Glutamatergic neuron (in vitro differentiated cells): ENCODE results near the gene SYS1. TPM values are rescaled to one million over a fixed set of nuclear protein-coding genes. Genes with fewer than 3 reads are reported as not detected.

Experiments used
- DNase-seq: peaks from one replicate; pipeline ENCODE4 v3.0.0; 2022
- H3K27ac Mint-ChIP-seq: one replicate; pipeline ENCODE4 v1.8.0; 2020; ENCODE audit warnings: mild to moderate bottlenecking, mixed read lengths, inconsistent platforms; ENCODE audit not compliant: unreplicated experiment
- H3K27me3 Mint-ChIP-seq: one replicate; pipeline ENCODE4 v1.8.0; 2020; ENCODE audit warnings: mild to moderate bottlenecking, moderate library complexity, mixed read lengths, inconsistent platforms; ENCODE audit not compliant: unreplicated experiment
- H3K36me3 Mint-ChIP-seq: one replicate; pipeline ENCODE4 v1.8.0; 2020; ENCODE audit warnings: mild to moderate bottlenecking, mixed read lengths, inconsistent platforms; ENCODE audit not compliant: unreplicated experiment
- H3K4me1 Mint-ChIP-seq: one replicate; pipeline ENCODE4 v1.8.0; 2020; ENCODE audit warnings: mild to moderate bottlenecking, low read depth, mixed read lengths, inconsistent platforms; ENCODE audit not compliant: unreplicated experiment
- H3K4me3 Mint-ChIP-seq: one replicate; pipeline ENCODE4 v1.8.0; 2020; ENCODE audit warnings: mild to moderate bottlenecking, mixed read lengths, inconsistent platforms; ENCODE audit not compliant: unreplicated experiment
- H3K9me3 Mint-ChIP-seq: one replicate; pipeline ENCODE4 v1.8.0; 2020; ENCODE audit warnings: mild to moderate bottlenecking, moderate library complexity, mixed read lengths, inconsistent platforms; ENCODE audit not compliant: unreplicated experiment
- total RNA-seq: library from RNA; stranded (reverse); fragmentation: NEBNext Ultra II Directional; extraction: Animal tissue kit (Norgen Biotek cat#: 25700); gene quantifications from one replicate; pipeline ENCODE4 v1.2.1, GENCODE V29; 2021; ENCODE audit not compliant: unreplicated experiment
- TF ChIP-seq, protein P1 (sequence below): fragments of 200-600 bp; sonication (generic); IDR thresholded peaks from one replicate; pipeline ENCODE4 v1.5.0; 2021; ENCODE audit not compliant: partially characterized antibody, unreplicated experiment

SYS1 gene
- total RNA-seq, 1 donor from 2014 or later = 17.7 TPM

GRCh38 chr20:45339799-45340198 lies 23.2 kb upstream of the SYS1 start:
- DNase-seq = no peak
- H3K27ac Mint-ChIP-seq = no peak overlapping the region
- peaks cover 5% of the 10 kb centered on the region for H3K27me3 Mint-ChIP-seq
- H3K4me1 Mint-ChIP-seq = peaks cover 1% of the 10 kb centered on the region
- H3K9me3 Mint-ChIP-seq = peaks cover 5% of the 10 kb centered on the region
- TF ChIP-seq, protein P1, sequence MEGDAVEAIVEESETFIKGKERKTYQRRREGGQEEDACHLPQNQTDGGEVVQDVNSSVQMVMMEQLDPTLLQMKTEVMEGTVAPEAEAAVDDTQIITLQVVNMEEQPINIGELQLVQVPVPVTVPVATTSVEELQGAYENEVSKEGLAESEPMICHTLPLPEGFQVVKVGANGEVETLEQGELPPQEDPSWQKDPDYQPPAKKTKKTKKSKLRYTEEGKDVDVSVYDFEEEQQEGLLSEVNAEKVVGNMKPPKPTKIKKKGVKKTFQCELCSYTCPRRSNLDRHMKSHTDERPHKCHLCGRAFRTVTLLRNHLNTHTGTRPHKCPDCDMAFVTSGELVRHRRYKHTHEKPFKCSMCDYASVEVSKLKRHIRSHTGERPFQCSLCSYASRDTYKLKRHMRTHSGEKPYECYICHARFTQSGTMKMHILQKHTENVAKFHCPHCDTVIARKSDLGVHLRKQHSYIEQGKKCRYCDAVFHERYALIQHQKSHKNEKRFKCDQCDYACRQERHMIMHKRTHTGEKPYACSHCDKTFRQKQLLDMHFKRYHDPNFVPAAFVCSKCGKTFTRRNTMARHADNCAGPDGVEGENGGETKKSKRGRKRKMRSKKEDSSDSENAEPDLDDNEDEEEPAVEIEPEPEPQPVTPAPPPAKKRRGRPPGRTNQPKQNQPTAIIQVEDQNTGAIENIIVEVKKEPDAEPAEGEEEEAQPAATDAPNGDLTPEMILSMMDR = no peak
- no peaks in the 10 kb centered on the region for H3K36me3 Mint-ChIP-seq
- no peak overlapping the region for H3K4me3 Mint-ChIP-seq

GRCh38 chr20:45340236-45340847 lies 22.6 kb upstream of the SYS1 start:
- Mint-ChIP-seq H3K4me1 (peaks cover 1% of the 10 kb centered on the region), H3K4me3 (no peak overlapping the region), H3K9me3 (peaks cover 5% of the 10 kb centered on the region), H3K27me3 (peaks cover 5% of the 10 kb centered on the region), H3K36me3 (no peaks in the 10 kb centered on the region), H3K27ac (no peak overlapping the region)
- TF ChIP-seq, protein P1 = no peak
- no peak for DNase-seq

- TF ChIP-seq, protein P1 = no peak
- no peak overlapping the region for H3K4me3 Mint-ChIP-seq
- H3K36me3 Mint-ChIP-seq = no peaks in the 10 kb centered on the region
Observed at GRCh38 chr20:45340951-45341350, 22.0 kb upstream of the SYS1 start.

GRCh38 chr20:45341579-45341938 lies 21.4 kb upstream of the SYS1 start:
- H3K27ac Mint-ChIP-seq = no peak overlapping the region
- H3K9me3 Mint-ChIP-seq = peaks cover 3% of the 10 kb centered on the region
- no peaks in the 10 kb centered on the region for H3K36me3 Mint-ChIP-seq
- TF ChIP-seq, protein P1 = no peak
- peaks cover 5% of the 10 kb centered on the region for H3K27me3 Mint-ChIP-seq
- no peak overlapping the region for H3K4me3 Mint-ChIP-seq
- peaks cover 1% of the 10 kb centered on the region for H3K4me1 Mint-ChIP-seq
- DNase-seq = no peak

More at GRCh38 chr20:45340951-45341350, 22.0 kb upstream of the SYS1 start:
- DNase-seq = no peak
- peaks cover 3% of the 10 kb centered on the region for H3K9me3 Mint-ChIP-seq
- no peak overlapping the region for H3K27ac Mint-ChIP-seq
- peaks cover 5% of the 10 kb centered on the region for H3K27me3 Mint-ChIP-seq
- peaks cover 1% of the 10 kb centered on the region for H3K4me1 Mint-ChIP-seq

DNA sequence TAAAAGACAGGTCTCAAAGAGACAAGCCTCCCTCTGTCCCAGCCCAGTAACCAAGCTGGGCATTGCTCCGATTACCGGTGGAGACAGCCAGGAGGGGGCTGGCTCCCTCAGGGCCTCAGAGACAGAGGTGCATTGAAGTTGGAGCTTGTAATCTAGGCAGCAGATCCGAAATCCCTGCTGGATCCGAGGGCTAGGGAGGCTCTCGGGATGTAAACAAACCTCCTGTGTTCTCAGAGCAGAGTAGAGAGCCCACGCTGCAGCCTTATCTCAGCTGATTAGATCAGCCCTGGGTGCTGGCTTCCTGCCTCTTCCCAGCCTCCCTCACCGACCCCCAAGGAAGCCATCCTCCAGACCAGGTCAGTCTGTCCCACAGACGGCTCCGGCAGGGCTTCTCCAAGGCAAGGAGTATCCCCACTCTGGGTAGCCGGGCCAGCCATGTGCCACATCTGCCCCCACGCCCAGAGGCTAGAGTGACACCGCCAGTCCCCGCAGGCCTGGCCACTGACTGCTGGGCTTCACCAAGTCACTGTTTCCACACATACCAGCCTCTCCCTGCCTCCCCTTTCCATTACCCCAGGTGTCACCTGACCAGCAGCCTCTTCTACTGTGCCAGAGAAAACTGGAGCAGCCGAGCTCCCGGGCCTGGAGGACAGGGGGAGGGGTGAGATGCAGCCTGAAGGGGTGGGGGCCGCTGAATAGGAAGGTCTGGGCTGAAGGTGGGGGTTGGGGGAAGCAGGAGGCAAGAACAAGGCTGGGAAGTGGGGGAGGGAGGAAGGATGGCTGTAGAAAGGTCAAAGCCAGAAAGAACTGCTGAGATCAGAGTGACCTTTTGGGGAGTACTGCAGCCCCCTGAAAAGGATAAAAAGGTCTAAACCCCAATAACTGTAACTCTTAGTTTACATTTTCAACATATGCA lies 20.8 kb upstream of the SYS1 start:
- Mint-ChIP-seq H3K4me3 (no peak overlapping the region), H3K27me3 (peaks cover 2% of the 10 kb centered on the region), H3K27ac (no peak overlapping the region), H3K9me3 (peaks cover 2% of the 10 kb centered on the region), H3K36me3 (no peaks in the 10 kb centered on the region), H3K4me1 (peaks cover 1% of the 10 kb centered on the region)
- TF ChIP-seq, protein P1 = no peak
- no peak for DNase-seq
